Tibial nerve (tissue), 4 donors: Measurements from ENCODE around the gene ELK1.

Experiments
- EP300 ChIP-seq, 2 donors: sonication (generic); formaldehyde crosslinking; IDR thresholded peaks; one replicate each; pipeline ENCODE4 v1.6.1; 2017; ENCODE audit warnings: antibody characterized with exemption in 2 of 2, mild to moderate bottlenecking in 1 of 2
- POLR2A ChIP-seq, 2 donors: fragments of 450-650 bp; IDR thresholded peaks; one replicate each; pipeline ENCODE4 v1.6.1; 2017; ENCODE audit warnings: antibody characterized with exemption in 2 of 2, mild to moderate bottlenecking in 2 of 2, moderate library complexity in 2 of 2
- TF ChIP-seq, protein P1 (sequence below), 5 experiments: fragments of 200-600 bp in 3 of 5; fragments of 450-650 bp in 2 of 5; sonication (generic) in 3 of 5; IDR thresholded peaks; one replicate each; pipeline ENCODE4 v1.5.1; 2016 to 2019; ENCODE audit warnings: antibody characterized with exemption in 5 of 5, mild to moderate bottlenecking in 3 of 5, moderate library complexity in 2 of 5

DNA sequence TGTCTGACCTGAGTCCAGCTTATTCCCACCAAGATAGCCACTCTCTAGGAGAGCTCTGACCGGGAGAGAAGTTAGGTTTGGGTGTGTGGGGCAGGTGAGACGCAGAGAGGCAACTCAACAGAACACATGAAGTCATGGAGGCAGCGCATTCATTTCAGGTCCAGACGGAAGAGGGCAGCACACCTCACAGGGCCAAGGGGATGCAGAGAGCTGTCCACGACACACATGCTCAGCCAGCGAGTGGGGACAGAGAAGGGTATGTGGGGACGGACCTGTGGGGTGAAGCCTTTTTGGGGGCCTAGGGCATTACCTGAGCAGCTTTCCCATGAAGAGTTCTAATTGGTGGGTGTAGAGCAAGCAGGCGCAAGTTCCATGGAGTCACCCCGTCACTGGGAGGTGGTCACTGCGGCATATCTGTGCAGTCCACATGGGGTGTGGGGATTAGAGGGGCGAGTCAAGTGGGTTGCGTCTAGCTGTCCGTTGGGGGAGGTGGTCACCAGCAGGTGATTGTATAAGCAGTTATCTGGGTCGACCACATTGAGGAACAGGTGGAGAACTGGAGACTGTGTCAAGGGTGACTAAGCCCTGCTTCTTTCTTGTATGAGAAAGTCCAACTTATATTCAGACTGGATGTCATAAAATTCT is 32.9 kb upstream of the ELK1 start:
- TF ChIP-seq, protein P1, sequence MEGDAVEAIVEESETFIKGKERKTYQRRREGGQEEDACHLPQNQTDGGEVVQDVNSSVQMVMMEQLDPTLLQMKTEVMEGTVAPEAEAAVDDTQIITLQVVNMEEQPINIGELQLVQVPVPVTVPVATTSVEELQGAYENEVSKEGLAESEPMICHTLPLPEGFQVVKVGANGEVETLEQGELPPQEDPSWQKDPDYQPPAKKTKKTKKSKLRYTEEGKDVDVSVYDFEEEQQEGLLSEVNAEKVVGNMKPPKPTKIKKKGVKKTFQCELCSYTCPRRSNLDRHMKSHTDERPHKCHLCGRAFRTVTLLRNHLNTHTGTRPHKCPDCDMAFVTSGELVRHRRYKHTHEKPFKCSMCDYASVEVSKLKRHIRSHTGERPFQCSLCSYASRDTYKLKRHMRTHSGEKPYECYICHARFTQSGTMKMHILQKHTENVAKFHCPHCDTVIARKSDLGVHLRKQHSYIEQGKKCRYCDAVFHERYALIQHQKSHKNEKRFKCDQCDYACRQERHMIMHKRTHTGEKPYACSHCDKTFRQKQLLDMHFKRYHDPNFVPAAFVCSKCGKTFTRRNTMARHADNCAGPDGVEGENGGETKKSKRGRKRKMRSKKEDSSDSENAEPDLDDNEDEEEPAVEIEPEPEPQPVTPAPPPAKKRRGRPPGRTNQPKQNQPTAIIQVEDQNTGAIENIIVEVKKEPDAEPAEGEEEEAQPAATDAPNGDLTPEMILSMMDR (IDR thresholded peaks at IDR 0.05), result no peak
- TF ChIP-seq POLR2A (IDR thresholded peaks at IDR 0.05) (no peak), EP300 (IDR thresholded peaks at IDR 0.05) (no peak)
